ENCODE measurements around the gene ZNF626.
"Not testable (repeated sequence)": the region's sequence is repeated elsewhere in the genome, so short reads cannot be mapped to it uniquely, and the experiment has no call there.

ZNF626 gene

GRCh38 chr19:20661150-20661819, at the start of gene ZNF626:
TSS of gene ZNF626 (minus strand) at chr19:20661571. CDS start at chr19:20661446, 125 bp downstream.
- DNase-seq, result peak; percentile 93

- no peak for DNase-seq
Observed at GRCh38 chr19:20669263-20669662, 7.9 kb upstream of the ZNF626 start.

GRCh38 chr19:20667281-20667680, 5.9 kb upstream of the ZNF626 start:
- DNase-seq, result no peak

- DNase-seq, result no peak
Observed at GRCh38 chr19:20664901-20665781, 3.8 kb upstream of the ZNF626 start.

GRCh38 chr19:20664475-20664874, 3.1 kb upstream of the ZNF626 start:
- not testable (repeated sequence) for DNase-seq

GRCh38 chr19:20662421-20663105, 1.2 kb upstream of the ZNF626 start:
- no peak for DNase-seq

GRCh38 chr19:20660473-20661140, 764 bp downstream of the ZNF626 start:
- DNase-seq, result no peak

GRCh38 chr19:20640545-20640944, 20.8 kb downstream of the ZNF626 start:
- no peak for DNase-seq

- DNase-seq, result no peak
Observed at GRCh38 chr19:20640023-20640422, 21.3 kb downstream of the ZNF626 start.

GRCh38 chr19:20624560-20624959, 36.8 kb downstream of the ZNF626 start:
- DNase-seq, result not testable (repeated sequence)

GRCh38 chr19:20616071-20616470, 45.3 kb downstream of the ZNF626 start:
- no peak for DNase-seq

GRCh38 chr19:20614971-20615370, 46.4 kb downstream of the ZNF626 start:
- DNase-seq, result not testable (repeated sequence)

GRCh38 chr19:20612711-20613316, 48.6 kb downstream of the ZNF626 start:
- DNase-seq, result no peak

- DNase-seq, result no peak
Observed at GRCh38 chr19:20611866-20612265, 49.5 kb downstream of the ZNF626 start.

GRCh38 chr19:20607943-20608342, 53.4 kb downstream of the ZNF626 start:
- DNase-seq, result no peak
